Testis (tissue), 2 donors: ENCODE data around the gene OXLD1.

Experiments used
- CTCF ChIP-seq, 3 experiments: fragments of 450-650 bp in 2 of 3; fragments of 200-600 bp in 1 of 3; sonication (generic) in 1 of 3; IDR thresholded peaks; one replicate each; pipeline ENCODE4 v1.5.1; 2016 to 2019; ENCODE audit warnings: antibody characterized with exemption in 3 of 3, mild to moderate bottlenecking in 2 of 3, moderate library complexity in 1 of 3
- POLR2A ChIP-seq: fragments of 450-650 bp; IDR thresholded peaks from one replicate; pipeline ENCODE4 v1.6.1; 2017; ENCODE audit warnings: antibody characterized with exemption, mild to moderate bottlenecking, moderate library complexity

- TF ChIP-seq CTCF (IDR thresholded peaks at IDR 0.05) (no peak), POLR2A (no peak)
These were observed 18.1 kb upstream of the OXLD1 start for GRCh38 chr17:81684442-81684911.
